Measurements from ENCODE around the gene SLC44A3. TPM values are rescaled to one million over a fixed set of nuclear protein-coding genes. Genes with fewer than 3 reads are reported as not detected.
A peak's percentile ranks its signal among the peaks of the same experiment; 100 is the strongest.

SLC44A3 gene
- polyA plus RNA-seq, 1 donor from 2014 or later = not detected

DNA sequence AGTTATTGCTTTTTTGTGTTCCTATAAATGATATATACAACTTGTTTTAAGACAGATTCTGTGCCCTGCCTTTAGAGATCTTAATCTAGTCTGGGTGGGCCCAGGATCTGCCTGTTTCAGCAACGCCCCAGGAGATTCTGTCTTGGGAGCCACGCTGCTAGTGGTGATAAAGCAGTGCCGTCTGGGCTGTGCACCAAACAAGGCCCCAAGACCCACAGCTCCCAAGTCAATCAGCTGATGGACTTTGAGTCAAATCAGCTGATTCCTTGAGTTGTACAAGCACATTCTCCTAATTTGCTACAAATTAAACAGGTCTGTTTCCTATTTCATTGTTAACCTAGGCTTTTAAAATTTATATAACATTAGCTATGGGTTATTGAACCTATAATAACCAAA, 15.7 kb upstream of the SLC44A3 start:
- no peaks in the 10 kb centered on the region for H3K27me3 ChIP-seq (ENCODE audit: insufficient read depth, low read depth, low read length)
- no peak overlapping the region for H3K4me3 ChIP-seq (ENCODE audit: low read length)
- H3K36me3 ChIP-seq (ENCODE audit: insufficient read depth, low read length) = no peaks in the 10 kb centered on the region
- H2AFZ ChIP-seq (ENCODE audit: low read depth, low read length) = no peak overlapping the region
- no peaks in the 10 kb centered on the region for H4K20me1 ChIP-seq (ENCODE audit: insufficient read depth)
- H3K4me2 ChIP-seq (ENCODE audit: low read length) = no peak overlapping the region
- H3K9ac ChIP-seq (ENCODE audit: low read length) = no peak overlapping the region
- no peaks in the 10 kb centered on the region for H3F3A ChIP-seq (ENCODE audit: insufficient read depth, low read length, poor library complexity, severe bottlenecking)
- no peak overlapping the region for H3K27ac ChIP-seq (ENCODE audit: low read length)
- no peaks in the 10 kb centered on the region for H3K9me2 ChIP-seq (ENCODE audit: insufficient read depth, low read length)
- TF ChIP-seq EZH2 (IDR thresholded peaks at IDR 0.05; ENCODE audit: borderline replicate concordance, insufficient read depth, low read length, poor library complexity, severe bottlenecking) = no peak
- no peak for TF ChIP-seq EP300 (conservative IDR thresholded peaks at IDR 0.05; ENCODE audit: poor library complexity, severe bottlenecking)
- no peak for TF ChIP-seq POLR2AphosphoS5 (IDR thresholded peaks at IDR 0.05)
- no peak for TF ChIP-seq RAD21 (conservative IDR thresholded peaks at IDR 0.05)
- TF ChIP-seq, protein P1, sequence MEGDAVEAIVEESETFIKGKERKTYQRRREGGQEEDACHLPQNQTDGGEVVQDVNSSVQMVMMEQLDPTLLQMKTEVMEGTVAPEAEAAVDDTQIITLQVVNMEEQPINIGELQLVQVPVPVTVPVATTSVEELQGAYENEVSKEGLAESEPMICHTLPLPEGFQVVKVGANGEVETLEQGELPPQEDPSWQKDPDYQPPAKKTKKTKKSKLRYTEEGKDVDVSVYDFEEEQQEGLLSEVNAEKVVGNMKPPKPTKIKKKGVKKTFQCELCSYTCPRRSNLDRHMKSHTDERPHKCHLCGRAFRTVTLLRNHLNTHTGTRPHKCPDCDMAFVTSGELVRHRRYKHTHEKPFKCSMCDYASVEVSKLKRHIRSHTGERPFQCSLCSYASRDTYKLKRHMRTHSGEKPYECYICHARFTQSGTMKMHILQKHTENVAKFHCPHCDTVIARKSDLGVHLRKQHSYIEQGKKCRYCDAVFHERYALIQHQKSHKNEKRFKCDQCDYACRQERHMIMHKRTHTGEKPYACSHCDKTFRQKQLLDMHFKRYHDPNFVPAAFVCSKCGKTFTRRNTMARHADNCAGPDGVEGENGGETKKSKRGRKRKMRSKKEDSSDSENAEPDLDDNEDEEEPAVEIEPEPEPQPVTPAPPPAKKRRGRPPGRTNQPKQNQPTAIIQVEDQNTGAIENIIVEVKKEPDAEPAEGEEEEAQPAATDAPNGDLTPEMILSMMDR (IDR thresholded peaks at IDR 0.05; ENCODE audit: poor library complexity, severe bottlenecking) = no peak
- no peak for TF ChIP-seq TAF1 (IDR thresholded peaks at IDR 0.05; ENCODE audit: low read depth)
- no peak for TF ChIP-seq MXI1 (conservative IDR thresholded peaks at IDR 0.05; ENCODE audit: poor library complexity, severe bottlenecking)
- TF ChIP-seq SMC3 (conservative IDR thresholded peaks at IDR 0.05; ENCODE audit: poor library complexity) = no peak
- TF ChIP-seq, protein P2, sequence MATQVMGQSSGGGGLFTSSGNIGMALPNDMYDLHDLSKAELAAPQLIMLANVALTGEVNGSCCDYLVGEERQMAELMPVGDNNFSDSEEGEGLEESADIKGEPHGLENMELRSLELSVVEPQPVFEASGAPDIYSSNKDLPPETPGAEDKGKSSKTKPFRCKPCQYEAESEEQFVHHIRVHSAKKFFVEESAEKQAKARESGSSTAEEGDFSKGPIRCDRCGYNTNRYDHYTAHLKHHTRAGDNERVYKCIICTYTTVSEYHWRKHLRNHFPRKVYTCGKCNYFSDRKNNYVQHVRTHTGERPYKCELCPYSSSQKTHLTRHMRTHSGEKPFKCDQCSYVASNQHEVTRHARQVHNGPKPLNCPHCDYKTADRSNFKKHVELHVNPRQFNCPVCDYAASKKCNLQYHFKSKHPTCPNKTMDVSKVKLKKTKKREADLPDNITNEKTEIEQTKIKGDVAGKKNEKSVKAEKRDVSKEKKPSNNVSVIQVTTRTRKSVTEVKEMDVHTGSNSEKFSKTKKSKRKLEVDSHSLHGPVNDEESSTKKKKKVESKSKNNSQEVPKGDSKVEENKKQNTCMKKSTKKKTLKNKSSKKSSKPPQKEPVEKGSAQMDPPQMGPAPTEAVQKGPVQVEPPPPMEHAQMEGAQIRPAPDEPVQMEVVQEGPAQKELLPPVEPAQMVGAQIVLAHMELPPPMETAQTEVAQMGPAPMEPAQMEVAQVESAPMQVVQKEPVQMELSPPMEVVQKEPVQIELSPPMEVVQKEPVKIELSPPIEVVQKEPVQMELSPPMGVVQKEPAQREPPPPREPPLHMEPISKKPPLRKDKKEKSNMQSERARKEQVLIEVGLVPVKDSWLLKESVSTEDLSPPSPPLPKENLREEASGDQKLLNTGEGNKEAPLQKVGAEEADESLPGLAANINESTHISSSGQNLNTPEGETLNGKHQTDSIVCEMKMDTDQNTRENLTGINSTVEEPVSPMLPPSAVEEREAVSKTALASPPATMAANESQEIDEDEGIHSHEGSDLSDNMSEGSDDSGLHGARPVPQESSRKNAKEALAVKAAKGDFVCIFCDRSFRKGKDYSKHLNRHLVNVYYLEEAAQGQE (IDR thresholded peaks at IDR 0.05; ENCODE audit: borderline replicate concordance) = no peak
- no peaks in the 10 kb centered on the region for H3K79me2 ChIP-seq (replicated peaks; ENCODE audit: insufficient read depth, low read length)
- H3K9me3 ChIP-seq (ENCODE audit: low read length) = no peaks in the 10 kb centered on the region

DNA sequence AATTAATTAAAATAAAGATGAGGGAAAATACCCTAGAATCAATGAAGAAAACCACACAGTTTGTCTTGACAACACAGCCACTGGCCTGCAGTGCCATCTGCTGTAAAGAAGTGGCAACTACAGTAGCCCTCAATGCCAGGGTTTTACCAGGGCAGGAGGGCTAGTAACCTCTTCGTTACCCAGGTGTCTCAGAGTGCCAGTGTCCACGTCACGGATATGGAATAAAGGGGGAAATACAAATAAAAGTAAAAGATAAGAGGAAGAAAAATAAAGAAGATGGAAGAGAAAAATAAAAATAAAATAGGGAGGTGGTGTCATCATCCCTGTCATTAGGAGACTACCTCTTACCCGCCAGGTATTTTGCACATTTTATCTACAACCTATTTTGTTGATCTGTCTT, 14.2 kb upstream of the SLC44A3 start:
- H3K27me3 ChIP-seq (ENCODE audit: insufficient read depth, low read depth, low read length) = no peaks in the 10 kb centered on the region
- no peaks in the 10 kb centered on the region for H3K9me3 ChIP-seq (ENCODE audit: low read length)
- H3K79me2 ChIP-seq (replicated peaks; ENCODE audit: insufficient read depth, low read length) = no peaks in the 10 kb centered on the region
- H3F3A ChIP-seq (ENCODE audit: insufficient read depth, low read length, poor library complexity, severe bottlenecking) = no peaks in the 10 kb centered on the region
- no peak overlapping the region for H3K27ac ChIP-seq (ENCODE audit: low read length)
- no peak overlapping the region for H3K9ac ChIP-seq (ENCODE audit: low read length)
- no peaks in the 10 kb centered on the region for H3K9me2 ChIP-seq (ENCODE audit: insufficient read depth, low read length)
- H3K4me2 ChIP-seq (ENCODE audit: low read length) = no peak overlapping the region
- H3K36me3 ChIP-seq (ENCODE audit: insufficient read depth, low read length) = no peaks in the 10 kb centered on the region
- TF ChIP-seq SMC3 (conservative IDR thresholded peaks at IDR 0.05; ENCODE audit: poor library complexity) (peak; percentile 94), RAD21 (conservative IDR thresholded peaks at IDR 0.05) (peak; percentile 93), POLR2AphosphoS5 (IDR thresholded peaks at IDR 0.05) (no peak), TAF1 (IDR thresholded peaks at IDR 0.05; ENCODE audit: low read depth) (no peak)
- TF ChIP-seq, protein P1 (IDR thresholded peaks at IDR 0.05; ENCODE audit: poor library complexity, severe bottlenecking) = peak; percentile 91
- no peak overlapping the region for H2AFZ ChIP-seq (ENCODE audit: low read depth, low read length)
- no peak overlapping the region for H3K4me3 ChIP-seq (ENCODE audit: low read length)
- H4K20me1 ChIP-seq (ENCODE audit: insufficient read depth) = no peaks in the 10 kb centered on the region
